ENCODE data around the gene SAG.
A peak's percentile ranks its signal among the peaks of the same experiment; 100 is the strongest.
"Not testable (repeated sequence)": the region's sequence is repeated elsewhere in the genome, so short reads cannot be mapped to it uniquely, and the experiment has no call there.

Gene SAG

GRCh38 chr2:233336091-233336490 lies 28.5 kb downstream of the SAG start:
- DNase-seq, result not testable (repeated sequence)

GRCh38 chr2:233336541-233336940 lies 28.9 kb downstream of the SAG start:
- DNase-seq, result no peak

- no peak for DNase-seq
These were observed 30.4 kb downstream of the SAG start for GRCh38 chr2:233338046-233338445.

GRCh38 chr2:233338812-233339368 lies 31.3 kb downstream of the SAG start:
- DNase-seq, result no peak

GRCh38 chr2:233339427-233339826 lies 31.8 kb downstream of the SAG start:
- no peak for DNase-seq

- DNase-seq, result no peak
These were observed 33.7 kb downstream of the SAG start for GRCh38 chr2:233341296-233341695.

- no peak for DNase-seq
These were observed 34.7 kb downstream of the SAG start for GRCh38 chr2:233342301-233342700.

GRCh38 chr2:233343171-233343705 lies 35.6 kb downstream of the SAG start:
- DNase-seq, result no peak

- DNase-seq, result no peak
These were observed 38.8 kb downstream of the SAG start for GRCh38 chr2:233346376-233346775.

GRCh38 chr2:233346930-233347329 lies 39.3 kb downstream of the SAG start:
- DNase-seq, result no peak

GRCh38 chr2:233349005-233349998 lies 41.7 kb downstream of the SAG start:
- DNase-seq, result peak; percentile 17

GRCh38 chr2:233350708-233351107 lies 43.1 kb downstream of the SAG start:
- peak; percentile 45 for DNase-seq

- DNase-seq, result no peak
These were observed 43.8 kb downstream of the SAG start for GRCh38 chr2:233351423-233351822.

GRCh38 chr2:233352141-233352842 lies 44.7 kb downstream of the SAG start:
- no peak for DNase-seq

- DNase-seq, result no peak
These were observed 45.6 kb downstream of the SAG start for GRCh38 chr2:233353101-233353768.

GRCh38 chr2:233353769-233354499 lies 46.3 kb downstream of the SAG start, which contains the start of gene DGKD:
Gene DGKD, plus strand, starts transcription at chr2:233354494. Its CDS starts 25 bp downstream, at chr2:233354519.
- DNase-seq, result peak; percentile 82

- no peak for DNase-seq
These were observed 46.9 kb downstream of the SAG start for GRCh38 chr2:233354500-233354924.

- DNase-seq, result peak; percentile 45
These were observed 47.5 kb downstream of the SAG start for GRCh38 chr2:233354971-233355574.

GRCh38 chr2:233355916-233356315 lies 48.3 kb downstream of the SAG start:
- DNase-seq, result no peak

- DNase-seq, result no peak
These were observed 49.1 kb downstream of the SAG start for GRCh38 chr2:233356546-233357308.

- no peak for DNase-seq
These were observed 50.7 kb downstream of the SAG start for GRCh38 chr2:233358335-233358734.
